K562 (cell line): ENCODE measurements around the gene RSAD1. TPM values are rescaled to one million over a fixed set of nuclear protein-coding genes. Genes with fewer than 3 reads are reported as not detected.
A peak's percentile ranks its signal among the peaks of the same experiment; 100 is the strongest.

Source experiments
- EHMT2 ChIP-seq: fragments of 450-650 bp; IDR thresholded peaks from 2 replicates; pipeline ENCODE4 v1.6.1; 2018; ENCODE audit warnings: antibody characterized with exemption
- MECOM ChIP-seq: fragments of 250-450 bp; sonication (Bioruptor Pico); IDR thresholded peaks from 2 replicates; pipeline ENCODE4 v1.8.0; 2022; ENCODE audit warnings: inconsistent platforms
- MXI1 ChIP-seq: IDR thresholded peaks from 2 replicates; pipeline ENCODE4 v1.6.1; 2011; ENCODE audit warnings: low read depth, mild to moderate bottlenecking, improper control_type of control experiment, low read length
- NFATC3 ChIP-seq: fragments of 450-650 bp; IDR thresholded peaks from 2 replicates; pipeline ENCODE4 v1.6.1; 2017; ENCODE audit warnings: mild to moderate bottlenecking
- PHF20 ChIP-seq: fragments of 450-650 bp; IDR thresholded peaks from 2 replicates; pipeline ENCODE4 v1.6.1; 2018; ENCODE audit not compliant: partially characterized antibody
- POLR2B ChIP-seq: fragments of 450-650 bp; IDR thresholded peaks from 2 replicates; pipeline ENCODE4 v1.6.1; 2018; ENCODE audit warnings: low read depth; ENCODE audit not compliant: partially characterized antibody
- RBM14 ChIP-seq: fragments of 200-400 bp; formaldehyde crosslinking; IDR thresholded peaks from 2 replicates; pipeline ENCODE4 v1.6.1; 2018; ENCODE audit warnings: low read depth, mild to moderate bottlenecking, low read length, moderate library complexity, borderline replicate concordance; ENCODE audit not compliant: insufficient read depth
- RBM34 ChIP-seq: fragments of 200-400 bp; formaldehyde crosslinking; IDR thresholded peaks from 2 replicates; pipeline ENCODE4 v1.6.1; 2018; ENCODE audit warnings: low read length, borderline replicate concordance; ENCODE audit not compliant: insufficient read depth
- SAFB2 ChIP-seq: fragments of 200-400 bp; formaldehyde crosslinking; IDR thresholded peaks from 2 replicates; pipeline ENCODE4 v1.6.1; 2018; ENCODE audit warnings: borderline replicate concordance, low read length, low read depth, moderate library complexity; ENCODE audit not compliant: severe bottlenecking
- SPI1 ChIP-seq: IDR thresholded peaks from 2 replicates; pipeline ENCODE4 v1.6.1; 2011; ENCODE audit warnings: low read depth, low read length, control low read depth, borderline replicate concordance
- SUPT5H ChIP-seq: fragments of 450-650 bp; IDR thresholded peaks from 2 replicates; pipeline ENCODE4 v1.6.1; 2016
- ZC3H11A ChIP-seq: IDR thresholded peaks from 2 replicates; pipeline ENCODE4 v1.6.1; 2012; ENCODE audit warnings: low read depth, low read length, improper control_type of control experiment
- ZFP1 ChIP-seq: fragments of 450-650 bp; formaldehyde crosslinking; IDR thresholded peaks from 2 replicates; pipeline ENCODE4 v1.4.0; 2020; ENCODE audit warnings: mild to moderate bottlenecking, mixed read lengths
- ZFP36 ChIP-seq: fragments of 150-350 bp; IDR thresholded peaks from 2 replicates; pipeline ENCODE4 v1.6.1; 2018; ENCODE audit warnings: low read length, low read depth; ENCODE audit not compliant: partially characterized antibody
- ZNF3 ChIP-seq: fragments of 250-450 bp; sonication (Bioruptor Pico); IDR thresholded peaks from 2 replicates; pipeline ENCODE4 v1.5.0; 2021; ENCODE audit warnings: mild to moderate bottlenecking, moderate library complexity
- ZNF436 ChIP-seq: fragments of 250-450, 450-650 bp; sonication (Bioruptor Pico); formaldehyde crosslinking; IDR thresholded peaks from 2 replicates; pipeline ENCODE4 v1.7.0; 2020; ENCODE audit warnings: mild to moderate bottlenecking
- ZNF561 ChIP-seq: fragments of 450-650 bp; formaldehyde crosslinking; conservative IDR thresholded peaks from 2 replicates; pipeline ENCODE4 v1.4.0; 2020; ENCODE audit warnings: mild to moderate bottlenecking, moderate library complexity
- ZNF589 ChIP-seq: fragments of 200-800 bp; sonication (Bioruptor generic); IDR thresholded peaks from 2 replicates; pipeline ENCODE4 v1.6.1; 2016; ENCODE audit warnings: low read depth, missing genetic modification characterization, missing compliant biosample characterization
- ZNF77 ChIP-seq: fragments of 250-450 bp; sonication (Bioruptor Pico); IDR thresholded peaks from 2 replicates; pipeline ENCODE4 v1.5.0; 2020
- polyA plus RNA-seq, 8 experiments: library from polyadenylated mRNA; depleted of rRNA in 4 of 8; stranded (reverse) in 5 of 8; unstranded in 3 of 8; fragments of >200 nt; fragmentation: Nextera tagmentation in 2 of 8; fragmentation: Illumina TruSeq in 1 of 8; extraction: Ambion mirVana in 2 of 8; extraction: Trizol in 1 of 8; gene quantifications; 2 replicates each; pipeline versions ENCODE4 v1.2.1 to v1.2.3, GENCODE V29; 2011 to 2014; ENCODE audit warnings: inconsistent platforms in 1 of 8, missing spikeins in 1 of 8
- total RNA-seq, 7 experiments: library from RNA; depleted of rRNA in 6 of 7; stranded (reverse); fragments of >200 nt in 6 of 7; fragmentation: Illumina TruSeq in 2 of 7; extraction: Trizol in 2 of 7; gene quantifications; 2 replicates each; pipeline versions ENCODE4 v1.2.1 to v1.2.3, GENCODE V29; 2011 to 2021; ENCODE audit warnings: low replicate concordance in 1 of 7
- TF ChIP-seq, protein P1 (sequence below): sonication (generic); formaldehyde crosslinking; IDR thresholded peaks from 2 replicates; pipeline ENCODE4 v1.8.0; 2022; ENCODE audit warnings: missing genetic modification reagents, mild to moderate bottlenecking, borderline replicate concordance
- TF ChIP-seq, protein P2 (sequence below): fragments of 250-450 bp; sonication (Bioruptor Pico); IDR thresholded peaks from 2 replicates; pipeline ENCODE4 v1.8.0; 2021; ENCODE audit warnings: moderate library complexity, mild to moderate bottlenecking, inconsistent platforms
- TF ChIP-seq, protein P3 (sequence below): fragments of 450-650 bp; IDR thresholded peaks from 2 replicates; pipeline ENCODE4 v1.6.1; 2017; ENCODE audit warnings: mild to moderate bottlenecking, moderate library complexity

Gene RSAD1
- total and polyA plus RNA-seq, 9 of the 15 experiments (the other 6 are each of a cell fraction or from before 2014, with no cell fraction given) = 4.5 to 42.5 (median 26.8) TPM

DNA sequence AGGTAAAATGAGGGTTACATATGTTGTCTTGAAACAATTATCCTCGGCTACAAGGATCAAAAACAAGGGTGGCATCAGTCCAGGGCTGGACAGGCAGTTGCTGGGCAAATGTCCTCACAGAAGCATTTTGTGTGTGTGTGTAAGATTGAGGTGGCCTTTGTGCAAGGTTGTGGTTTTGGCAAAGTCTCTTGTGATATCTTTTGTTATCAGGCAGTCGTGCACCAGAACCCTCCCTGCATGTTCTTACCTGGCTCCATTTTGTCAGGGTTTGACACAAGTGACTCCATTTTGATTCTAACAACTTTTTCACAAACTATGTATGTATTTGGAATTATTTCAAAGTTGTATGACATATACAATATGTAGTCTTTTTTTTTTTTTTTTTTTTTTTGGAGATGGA, 30.0 kb upstream of the RSAD1 start (continued):
- TF ChIP-seq SUPT5H (no peak), ZFP36 (no peak), POLR2B (no peak), RBM14 (no peak), ZFP1 (CRISPR knock-in tag) (0 out of 2 replicates have a peak, but pooled peaks have one; percentile 35), SPI1 (no peak), ZNF3 (CRISPR knock-in tag) (no peak), MECOM (CRISPR knock-in tag) (no peak), ZNF436 (no peak), ZNF589 (CRISPR knock-in tag) (peak; percentile 81; the same call in 1 of the 2 replicates), ZNF561 (no peak), ZNF77 (CRISPR knock-in tag) (no peak), MXI1 (no peak), SAFB2 (no peak), NFATC3 (no peak), PHF20 (no peak), RBM34 (no peak), EHMT2 (no peak), ZC3H11A (no peak)
- TF ChIP-seq, protein P1, sequence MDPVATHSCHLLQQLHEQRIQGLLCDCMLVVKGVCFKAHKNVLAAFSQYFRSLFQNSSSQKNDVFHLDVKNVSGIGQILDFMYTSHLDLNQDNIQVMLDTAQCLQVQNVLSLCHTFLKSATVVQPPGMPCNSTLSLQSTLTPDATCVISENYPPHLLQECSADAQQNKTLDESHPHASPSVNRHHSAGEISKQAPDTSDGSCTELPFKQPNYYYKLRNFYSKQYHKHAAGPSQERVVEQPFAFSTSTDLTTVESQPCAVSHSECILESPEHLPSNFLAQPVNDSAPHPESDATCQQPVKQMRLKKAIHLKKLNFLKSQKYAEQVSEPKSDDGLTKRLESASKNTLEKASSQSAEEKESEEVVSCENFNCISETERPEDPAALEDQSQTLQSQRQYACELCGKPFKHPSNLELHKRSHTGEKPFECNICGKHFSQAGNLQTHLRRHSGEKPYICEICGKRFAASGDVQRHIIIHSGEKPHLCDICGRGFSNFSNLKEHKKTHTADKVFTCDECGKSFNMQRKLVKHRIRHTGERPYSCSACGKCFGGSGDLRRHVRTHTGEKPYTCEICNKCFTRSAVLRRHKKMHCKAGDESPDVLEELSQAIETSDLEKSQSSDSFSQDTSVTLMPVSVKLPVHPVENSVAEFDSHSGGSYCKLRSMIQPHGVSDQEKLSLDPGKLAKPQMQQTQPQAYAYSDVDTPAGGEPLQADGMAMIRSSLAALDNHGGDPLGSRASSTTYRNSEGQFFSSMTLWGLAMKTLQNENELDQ (CRISPR knock-in tag) = no peak
- TF ChIP-seq, protein P2, sequence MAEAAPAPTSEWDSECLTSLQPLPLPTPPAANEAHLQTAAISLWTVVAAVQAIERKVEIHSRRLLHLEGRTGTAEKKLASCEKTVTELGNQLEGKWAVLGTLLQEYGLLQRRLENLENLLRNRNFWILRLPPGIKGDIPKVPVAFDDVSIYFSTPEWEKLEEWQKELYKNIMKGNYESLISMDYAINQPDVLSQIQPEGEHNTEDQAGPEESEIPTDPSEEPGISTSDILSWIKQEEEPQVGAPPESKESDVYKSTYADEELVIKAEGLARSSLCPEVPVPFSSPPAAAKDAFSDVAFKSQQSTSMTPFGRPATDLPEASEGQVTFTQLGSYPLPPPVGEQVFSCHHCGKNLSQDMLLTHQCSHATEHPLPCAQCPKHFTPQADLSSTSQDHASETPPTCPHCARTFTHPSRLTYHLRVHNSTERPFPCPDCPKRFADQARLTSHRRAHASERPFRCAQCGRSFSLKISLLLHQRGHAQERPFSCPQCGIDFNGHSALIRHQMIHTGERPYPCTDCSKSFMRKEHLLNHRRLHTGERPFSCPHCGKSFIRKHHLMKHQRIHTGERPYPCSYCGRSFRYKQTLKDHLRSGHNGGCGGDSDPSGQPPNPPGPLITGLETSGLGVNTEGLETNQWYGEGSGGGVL (CRISPR knock-in tag) = no peak
- TF ChIP-seq, protein P3, sequence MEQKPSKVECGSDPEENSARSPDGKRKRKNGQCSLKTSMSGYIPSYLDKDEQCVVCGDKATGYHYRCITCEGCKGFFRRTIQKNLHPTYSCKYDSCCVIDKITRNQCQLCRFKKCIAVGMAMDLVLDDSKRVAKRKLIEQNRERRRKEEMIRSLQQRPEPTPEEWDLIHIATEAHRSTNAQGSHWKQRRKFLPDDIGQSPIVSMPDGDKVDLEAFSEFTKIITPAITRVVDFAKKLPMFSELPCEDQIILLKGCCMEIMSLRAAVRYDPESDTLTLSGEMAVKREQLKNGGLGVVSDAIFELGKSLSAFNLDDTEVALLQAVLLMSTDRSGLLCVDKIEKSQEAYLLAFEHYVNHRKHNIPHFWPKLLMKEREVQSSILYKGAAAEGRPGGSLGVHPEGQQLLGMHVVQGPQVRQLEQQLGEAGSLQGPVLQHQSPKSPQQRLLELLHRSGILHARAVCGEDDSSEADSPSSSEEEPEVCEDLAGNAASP = no peak
